ENCODE data around the gene ATP4A. TPM values are rescaled to one million over a fixed set of nuclear protein-coding genes. Genes with fewer than 3 reads are reported as not detected.

The ATP4A gene
- total and polyA plus RNA-seq, 9 donors = 0.02 TPM; not detected in 8

- no peak for TF ChIP-seq EP300 (IDR thresholded peaks at IDR 0.05)
- TF ChIP-seq POLR2A (IDR thresholded peaks at IDR 0.05) = no peak
- TF ChIP-seq, protein P1, sequence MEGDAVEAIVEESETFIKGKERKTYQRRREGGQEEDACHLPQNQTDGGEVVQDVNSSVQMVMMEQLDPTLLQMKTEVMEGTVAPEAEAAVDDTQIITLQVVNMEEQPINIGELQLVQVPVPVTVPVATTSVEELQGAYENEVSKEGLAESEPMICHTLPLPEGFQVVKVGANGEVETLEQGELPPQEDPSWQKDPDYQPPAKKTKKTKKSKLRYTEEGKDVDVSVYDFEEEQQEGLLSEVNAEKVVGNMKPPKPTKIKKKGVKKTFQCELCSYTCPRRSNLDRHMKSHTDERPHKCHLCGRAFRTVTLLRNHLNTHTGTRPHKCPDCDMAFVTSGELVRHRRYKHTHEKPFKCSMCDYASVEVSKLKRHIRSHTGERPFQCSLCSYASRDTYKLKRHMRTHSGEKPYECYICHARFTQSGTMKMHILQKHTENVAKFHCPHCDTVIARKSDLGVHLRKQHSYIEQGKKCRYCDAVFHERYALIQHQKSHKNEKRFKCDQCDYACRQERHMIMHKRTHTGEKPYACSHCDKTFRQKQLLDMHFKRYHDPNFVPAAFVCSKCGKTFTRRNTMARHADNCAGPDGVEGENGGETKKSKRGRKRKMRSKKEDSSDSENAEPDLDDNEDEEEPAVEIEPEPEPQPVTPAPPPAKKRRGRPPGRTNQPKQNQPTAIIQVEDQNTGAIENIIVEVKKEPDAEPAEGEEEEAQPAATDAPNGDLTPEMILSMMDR (IDR thresholded peaks at IDR 0.05) = no peak
- Histone ChIP-seq H3K27me3 (no peaks in the 10 kb centered on the region), H3K27ac (no peak overlapping the region), H3K4me3 (no peak overlapping the region), H3K36me3 (no peaks in the 10 kb centered on the region), H3K4me1 (ENCODE audit: insufficient read depth) (no peaks in the 10 kb centered on the region), H3K9me3 (no peaks in the 10 kb centered on the region)
- WGBS, 3 donors = 68 to 75% (median 70%) methylated on average over 6 of the region's 6 CpGs
- intact Hi-C loops (cut with DNase I) = no loop called here
- no peak for DNase-seq
Measured at GRCh38 chr19:35560677-35561076, 2.8 kb downstream of the ATP4A start.

- DNase-seq = no peak
Measured at GRCh38 chr19:35560271-35560670, 3.2 kb downstream of the ATP4A start.

DNA sequence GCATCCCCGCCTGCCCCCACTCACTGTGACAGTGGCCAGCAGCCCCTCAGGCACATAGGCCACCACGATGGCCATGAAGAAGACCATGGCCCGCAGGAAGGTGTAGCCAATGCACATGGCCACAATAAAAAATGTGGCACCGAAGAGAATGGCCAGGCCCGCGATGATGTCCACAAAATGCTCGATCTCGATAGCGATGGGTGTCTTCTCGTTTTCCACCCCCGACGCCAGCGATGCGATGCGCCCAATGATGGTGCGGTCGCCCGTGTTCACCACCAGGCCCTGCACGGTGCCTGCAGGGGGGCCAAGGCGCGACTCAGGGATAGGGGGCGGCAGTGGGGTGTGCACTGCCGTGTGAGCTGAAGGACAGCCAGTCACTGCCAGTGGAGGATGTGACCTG lies 3.7 kb downstream of the ATP4A start:
- intact Hi-C loops (cut with DNase I) = no loop called here
- no peak for DNase-seq
- Histone ChIP-seq H3K9me3 (no peaks in the 10 kb centered on the region), H3K4me3 (no peak overlapping the region), H3K27ac (no peak overlapping the region), H3K27me3 (no peaks in the 10 kb centered on the region), H3K4me1 (ENCODE audit: insufficient read depth) (no peaks in the 10 kb centered on the region), H3K36me3 (no peaks in the 10 kb centered on the region)
- 90 to 91% (median 90%) methylated on average over 23 of the region's 23 CpGs for WGBS, 3 donors
- TF ChIP-seq POLR2A (IDR thresholded peaks at IDR 0.05) = no peak
- TF ChIP-seq EP300 (IDR thresholded peaks at IDR 0.05) = no peak
- TF ChIP-seq, protein P1 (IDR thresholded peaks at IDR 0.05) = no peak

More at GRCh38 chr19:35560271-35560670, 3.2 kb downstream of the ATP4A start:
- no peaks in the 10 kb centered on the region for H3K36me3 ChIP-seq
- TF ChIP-seq EP300 (IDR thresholded peaks at IDR 0.05) (no peak), POLR2A (IDR thresholded peaks at IDR 0.05) (no peak)
- TF ChIP-seq, protein P1 (IDR thresholded peaks at IDR 0.05) = no peak
- H3K4me1 ChIP-seq (ENCODE audit: insufficient read depth) = no peaks in the 10 kb centered on the region
- H3K27ac ChIP-seq = no peak overlapping the region
- intact Hi-C loops (cut with DNase I) = no loop called here
- WGBS, 3 donors = 84 to 88% (median 87%) methylated on average over 18 of the region's 18 CpGs
- H3K4me3 ChIP-seq = no peak overlapping the region
- no peaks in the 10 kb centered on the region for H3K27me3 ChIP-seq
- no peaks in the 10 kb centered on the region for H3K9me3 ChIP-seq

GRCh38 chr19:35559281-35559659 lies 4.2 kb downstream of the ATP4A start:
- DNase-seq = no peak
- WGBS, 3 donors = 43 to 62% (median 51%) methylated on average over 11 of the region's 11 CpGs
- Histone ChIP-seq H3K9me3 (no peaks in the 10 kb centered on the region), H3K36me3 (no peaks in the 10 kb centered on the region), H3K4me3 (no peak overlapping the region), H3K27ac (no peak overlapping the region), H3K4me1 (ENCODE audit: insufficient read depth) (no peaks in the 10 kb centered on the region), H3K27me3 (no peaks in the 10 kb centered on the region)
- TF ChIP-seq EP300 (IDR thresholded peaks at IDR 0.05) (no peak), POLR2A (IDR thresholded peaks at IDR 0.05) (no peak)
- TF ChIP-seq, protein P1 (IDR thresholded peaks at IDR 0.05) = no peak
- intact Hi-C loops (cut with DNase I) = no loop called here

All from ovary (tissue), 9 donors.